Measurements from ENCODE around the gene TBC1D10A.
A peak's percentile ranks its signal among the peaks of the same experiment; 100 is the strongest.

The TBC1D10A gene

DNA sequence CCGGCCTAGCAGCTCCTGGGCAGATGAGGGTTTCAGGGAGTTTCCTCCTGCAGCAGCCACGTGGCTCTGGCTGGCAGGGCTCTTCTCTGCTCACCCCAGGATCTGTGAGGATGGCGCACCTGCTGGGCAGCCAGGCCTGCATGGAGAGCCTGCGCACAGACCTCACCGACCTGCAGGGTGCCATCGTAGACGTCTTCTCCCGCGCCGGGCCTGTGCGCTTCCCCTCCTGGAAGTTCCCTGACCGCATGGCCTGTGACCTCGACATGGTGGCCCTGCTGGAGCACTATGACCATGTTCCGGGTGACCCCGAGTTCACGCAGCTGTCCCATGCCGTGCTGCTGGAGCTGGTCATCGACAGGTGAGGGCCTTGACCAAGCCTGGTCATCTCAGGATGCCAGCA, 39.1 kb upstream of the TBC1D10A start:
- no peak for DNase-seq (ENCODE audit: low read depth, low spot score)
- H3K4me3 ChIP-seq = no peak overlapping the region
- no peak overlapping the region for H3K9ac ChIP-seq (ENCODE audit: insufficient read length)
- TF ChIP-seq POLR2AphosphoS5 (IDR thresholded peaks at IDR 0.05; ENCODE audit: borderline replicate concordance, low read depth, low read length) (no peak), FOXP2 (optimal IDR thresholded peaks at IDR 0.05; ENCODE audit: control extremely low read depth, extremely low read length, insufficient read depth) (no peak), EZH2 (IDR thresholded peaks at IDR 0.05) (no peak)
- no peaks in the 10 kb centered on the region; the same call in 1 of the 2 replicates for H3K36me3 ChIP-seq (ENCODE audit: insufficient read depth, low read length)
- no peak overlapping the region for H3K27ac ChIP-seq
- no peaks in the 10 kb centered on the region for H3K9me3 ChIP-seq (ENCODE audit: low read depth, low read length)

DNA sequence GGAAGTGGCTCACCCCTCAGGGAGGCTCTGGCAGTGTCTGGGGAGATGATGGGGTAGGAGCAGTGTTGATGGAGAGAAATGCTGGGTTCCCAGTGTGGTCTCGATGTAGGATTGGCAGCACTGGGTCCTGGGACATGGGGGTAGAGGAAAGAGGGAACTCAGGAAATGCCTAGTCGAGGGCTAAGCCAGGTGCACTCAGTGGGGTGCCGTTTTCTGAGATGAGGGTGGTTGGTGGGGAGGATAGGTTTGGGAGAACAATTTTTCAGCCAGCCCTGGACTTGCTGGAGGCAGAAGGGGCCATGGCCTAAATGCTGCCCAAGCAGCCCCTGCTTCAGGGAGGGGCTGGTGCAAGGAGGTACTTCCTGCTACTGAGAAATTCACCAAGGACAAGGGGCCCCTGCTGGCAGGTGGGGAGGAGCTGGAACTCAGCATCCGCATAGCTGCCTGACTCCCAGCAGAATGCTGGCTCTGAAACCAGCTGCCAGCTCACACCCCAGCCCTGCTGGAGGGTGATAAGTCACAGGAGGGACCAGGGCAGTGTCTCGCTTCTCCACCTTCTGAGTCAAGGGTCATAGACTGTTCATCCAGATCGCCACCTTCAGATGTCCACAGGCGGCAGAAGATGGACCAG, 36.0 kb upstream of the TBC1D10A start:
- no peak overlapping the region for H3K27ac ChIP-seq
- no peaks in the 10 kb centered on the region for H3K9me3 ChIP-seq (ENCODE audit: low read depth, low read length)
- no peak for TF ChIP-seq EZH2 (IDR thresholded peaks at IDR 0.05)
- TF ChIP-seq POLR2AphosphoS5 (IDR thresholded peaks at IDR 0.05; ENCODE audit: borderline replicate concordance, low read depth, low read length) = no peak
- no peak for TF ChIP-seq FOXP2 (optimal IDR thresholded peaks at IDR 0.05; ENCODE audit: control extremely low read depth, extremely low read length, insufficient read depth)
- H3K4me3 ChIP-seq = no peak overlapping the region
- no peaks in the 10 kb centered on the region; the same call in 1 of the 2 replicates for H3K36me3 ChIP-seq (ENCODE audit: insufficient read depth, low read length)
- DNase-seq (ENCODE audit: low read depth, low spot score) = no peak
- H3K9ac ChIP-seq (ENCODE audit: insufficient read length) = no peak overlapping the region

DNA sequence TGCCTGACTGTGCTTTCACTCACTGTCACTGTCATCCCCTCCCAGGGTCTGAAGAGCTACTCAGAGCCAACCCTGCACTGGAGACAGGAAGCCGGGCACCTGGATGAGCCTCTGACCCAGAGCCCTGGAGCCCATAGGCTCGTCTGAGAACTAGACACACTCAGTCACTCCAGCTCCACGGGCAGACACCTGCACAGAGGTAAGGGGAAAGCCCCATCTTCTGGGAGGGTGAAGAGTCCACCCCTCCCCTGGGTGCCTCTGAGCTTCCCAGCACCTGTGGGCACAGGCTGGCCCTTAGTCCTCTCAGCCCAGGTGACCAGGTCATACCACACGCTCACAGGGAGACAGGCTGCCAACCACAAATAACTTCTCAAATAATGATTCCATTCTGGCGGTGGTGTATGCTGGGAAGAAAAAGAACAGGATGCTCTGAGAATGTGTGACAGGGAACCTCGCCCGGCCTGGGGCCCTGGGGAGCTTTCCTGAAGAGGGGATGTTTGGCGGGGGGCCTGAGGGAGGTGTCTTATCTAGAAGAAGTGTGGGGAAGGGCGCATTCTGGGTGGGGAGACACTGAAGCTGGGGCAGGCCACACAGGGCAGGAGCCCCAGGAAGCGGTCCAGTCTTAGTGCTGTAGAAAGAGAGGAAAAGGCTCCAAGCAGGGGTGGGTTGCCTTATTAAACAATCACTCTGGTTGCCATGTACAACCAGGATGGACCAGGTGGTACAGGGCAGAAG, 35.3 kb upstream of the TBC1D10A start:
- Histone ChIP-seq H3K4me3 (no peak overlapping the region), H3K9me3 (ENCODE audit: low read depth, low read length) (no peaks in the 10 kb centered on the region), H3K9ac (ENCODE audit: insufficient read length) (no peak overlapping the region), H3K27ac (no peak overlapping the region), H3K36me3 (ENCODE audit: insufficient read depth, low read length) (no peaks in the 10 kb centered on the region; the same call in 1 of the 2 replicates)
- DNase-seq (ENCODE audit: low read depth, low spot score) = no peak
- TF ChIP-seq POLR2AphosphoS5 (IDR thresholded peaks at IDR 0.05; ENCODE audit: borderline replicate concordance, low read depth, low read length) (no peak), FOXP2 (optimal IDR thresholded peaks at IDR 0.05; ENCODE audit: control extremely low read depth, extremely low read length, insufficient read depth) (no peak), EZH2 (IDR thresholded peaks at IDR 0.05) (no peak)

DNA sequence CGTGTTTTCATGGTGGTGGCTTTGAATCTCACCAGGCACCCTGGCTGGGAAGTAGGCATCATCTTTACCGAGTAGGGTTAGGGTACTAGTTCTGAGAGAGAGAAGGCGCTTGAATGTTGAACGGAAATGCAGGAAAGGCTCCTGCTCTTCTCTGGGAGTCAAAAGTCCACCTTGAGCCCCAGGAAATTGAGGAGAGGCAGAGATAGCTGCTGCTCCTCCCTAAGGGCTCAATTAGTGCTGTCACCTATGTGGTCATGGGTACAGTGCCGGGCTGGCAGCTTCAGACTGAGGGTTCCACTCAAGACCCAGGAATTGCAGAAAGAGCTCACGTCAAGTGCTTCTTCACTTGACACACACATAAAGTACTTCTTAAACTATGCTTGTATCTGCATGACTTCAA, 31.8 kb upstream of the TBC1D10A start:
- no peak for TF ChIP-seq POLR2AphosphoS5 (IDR thresholded peaks at IDR 0.05; ENCODE audit: borderline replicate concordance, low read depth, low read length)
- no peak for TF ChIP-seq EZH2 (IDR thresholded peaks at IDR 0.05)
- no peak for TF ChIP-seq FOXP2 (optimal IDR thresholded peaks at IDR 0.05; ENCODE audit: control extremely low read depth, extremely low read length, insufficient read depth)
- no peak for DNase-seq (ENCODE audit: low read depth, low spot score)
- Histone ChIP-seq H3K27ac (no peak overlapping the region), H3K4me3 (no peak overlapping the region), H3K36me3 (ENCODE audit: insufficient read depth, low read length) (peaks cover 10% of the 10 kb centered on the region; the same call in 1 of the 2 replicates), H3K9me3 (ENCODE audit: low read depth, low read length) (no peaks in the 10 kb centered on the region), H3K9ac (ENCODE audit: insufficient read length) (no peak overlapping the region)

DNA sequence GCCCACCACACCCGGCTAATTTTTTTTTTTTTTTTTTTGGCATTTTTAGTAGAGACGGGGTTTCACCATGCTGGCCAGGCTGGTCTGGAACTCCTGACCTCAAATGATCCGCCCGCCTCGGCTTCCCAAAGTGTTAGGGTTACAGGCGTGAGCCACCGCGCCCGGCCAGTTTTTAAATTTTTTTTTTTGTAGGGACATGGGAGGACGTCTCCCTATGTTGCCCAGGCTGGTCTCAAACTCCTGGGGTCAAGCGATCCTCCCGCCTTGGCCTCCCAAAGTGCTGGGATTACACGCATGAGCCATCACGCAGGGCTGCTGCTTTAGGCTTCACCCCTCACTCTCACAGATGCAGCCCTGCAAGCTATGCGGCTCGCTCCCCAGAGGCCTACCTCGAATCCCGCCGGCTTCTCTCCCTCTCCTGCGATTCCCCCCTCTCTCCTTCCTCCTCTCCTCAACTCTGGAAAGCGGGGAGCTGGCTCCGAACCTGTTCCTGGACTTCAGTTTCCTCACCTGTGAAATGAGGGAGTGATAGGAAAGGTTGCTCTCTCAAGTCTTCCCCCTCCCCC, 31.0 kb upstream of the TBC1D10A start:
- Histone ChIP-seq H3K27ac (no peak overlapping the region), H3K9me3 (ENCODE audit: low read depth, low read length) (no peaks in the 10 kb centered on the region), H3K9ac (ENCODE audit: insufficient read length) (peak overlapping the region; percentile 94), H3K4me3 (peak overlapping the region; percentile 86), H3K36me3 (ENCODE audit: insufficient read depth, low read length) (peaks cover 15% of the 10 kb centered on the region)
- no peak for DNase-seq (ENCODE audit: low read depth, low spot score)
- no peak for TF ChIP-seq FOXP2 (optimal IDR thresholded peaks at IDR 0.05; ENCODE audit: control extremely low read depth, extremely low read length, insufficient read depth)
- TF ChIP-seq POLR2AphosphoS5 (IDR thresholded peaks at IDR 0.05; ENCODE audit: borderline replicate concordance, low read depth, low read length) = no peak
- TF ChIP-seq EZH2 (IDR thresholded peaks at IDR 0.05) = no peak

DNA sequence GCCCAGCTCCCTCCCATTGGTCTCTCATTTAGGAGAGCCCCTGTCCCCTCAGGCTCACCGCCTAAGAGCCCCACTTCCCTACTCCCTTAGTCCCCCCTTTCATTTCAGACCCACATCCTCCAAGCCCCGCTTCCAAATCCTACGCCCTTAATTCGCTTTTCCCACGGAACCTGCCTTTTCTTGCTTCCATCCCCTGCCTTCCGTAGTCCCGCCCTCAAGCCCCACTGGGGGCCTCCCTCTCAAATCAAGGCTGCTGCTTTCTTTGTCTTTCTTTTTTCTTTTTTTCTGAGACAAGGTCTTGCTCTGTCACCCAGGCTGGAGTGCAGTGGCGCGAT, 30.5 kb upstream of the TBC1D10A start:
- TF ChIP-seq POLR2AphosphoS5 (IDR thresholded peaks at IDR 0.05; ENCODE audit: borderline replicate concordance, low read depth, low read length) = no peak
- no peak for TF ChIP-seq FOXP2 (optimal IDR thresholded peaks at IDR 0.05; ENCODE audit: control extremely low read depth, extremely low read length, insufficient read depth)
- TF ChIP-seq EZH2 (IDR thresholded peaks at IDR 0.05) = no peak
- Histone ChIP-seq H3K9me3 (ENCODE audit: low read depth, low read length) (no peaks in the 10 kb centered on the region), H3K4me3 (peak overlapping the region; percentile 86), H3K9ac (ENCODE audit: insufficient read length) (peak overlapping the region; percentile 94), H3K27ac (no peak overlapping the region), H3K36me3 (ENCODE audit: insufficient read depth, low read length) (peaks cover 21% of the 10 kb centered on the region)
- no peak for DNase-seq (ENCODE audit: low read depth, low spot score)

DNA sequence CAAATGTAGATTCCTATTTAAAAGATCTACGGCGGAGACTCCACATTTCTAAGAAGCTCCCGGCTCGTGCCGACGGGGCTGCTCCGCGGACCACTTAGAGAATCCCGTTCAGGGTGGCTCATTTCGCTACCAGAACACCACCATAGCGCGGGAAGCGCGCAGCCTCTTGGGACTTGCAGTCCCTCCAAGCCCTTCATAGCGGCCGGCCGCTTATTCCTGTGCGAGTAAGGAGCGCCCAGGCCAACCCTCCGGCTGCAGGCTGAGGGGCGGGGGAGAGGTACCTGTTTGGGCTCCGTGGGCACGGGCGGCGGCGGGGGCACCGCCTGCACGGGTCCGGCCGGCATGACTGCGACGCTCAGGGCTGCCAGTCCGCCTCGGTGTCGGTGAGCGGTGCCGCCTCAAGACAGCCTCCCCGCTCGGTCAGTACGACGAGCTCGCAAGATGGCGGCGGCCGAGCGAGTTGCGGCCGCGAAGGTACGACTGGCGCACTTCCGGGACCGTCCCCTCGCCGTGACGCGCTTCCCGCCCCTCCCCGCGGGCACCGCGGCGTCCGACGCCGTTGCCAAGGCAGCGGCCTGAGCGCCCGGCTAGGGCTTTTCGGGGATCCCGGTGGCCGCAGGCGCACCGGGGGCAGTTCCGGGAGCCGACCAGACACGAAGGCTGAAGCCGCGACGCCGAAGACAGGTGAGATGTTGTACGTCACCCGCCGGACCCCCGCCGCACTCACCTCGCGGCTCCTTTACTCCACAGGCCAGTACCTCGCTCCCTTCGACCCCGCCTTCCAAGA, 29.9 kb upstream of the TBC1D10A start, which contains the start of the genes CCDC157 and SF3A1:
CCDC157 (plus strand) TSS at position 559 of the 787 bp plus-strand sequence. CDS start 8,994 bp downstream, outside the sequence.
SF3A1 (minus strand) TSS at position 446 of the 787 bp plus-strand sequence; CDS start at position 344, 102 bp downstream.
- peak within 1 kb of the TSS; percentile 86 for H3K4me3 ChIP-seq
- no peak for DNase-seq (ENCODE audit: low read depth, low spot score)
- peak within 1 kb of the TSS; percentile 66 for H3K27ac ChIP-seq

More for the DNA sequence above, 29.9 kb upstream of the TBC1D10A start, which contains the start of the genes CCDC157 and SF3A1:
- Histone ChIP-seq H3K9me3 (ENCODE audit: low read depth, low read length) (no peaks in the 10 kb centered on the region), H3K9ac (ENCODE audit: insufficient read length) (peak within 1 kb of the TSS; percentile 94), H3K36me3 (ENCODE audit: insufficient read depth, low read length) (peaks cover 26% of the 10 kb centered on the region)
- TF ChIP-seq EZH2 (IDR thresholded peaks at IDR 0.05) (no peak), POLR2AphosphoS5 (IDR thresholded peaks at IDR 0.05; ENCODE audit: borderline replicate concordance, low read depth, low read length) (peak; percentile 87), FOXP2 (optimal IDR thresholded peaks at IDR 0.05; ENCODE audit: control extremely low read depth, extremely low read length, insufficient read depth) (peak; percentile 39)
